Right atrium auricular region (tissue), 2 donors: ENCODE results near the gene CYTH1. TPM values are rescaled to one million over a fixed set of nuclear protein-coding genes. Genes with fewer than 3 reads are reported as not detected.
A peak's percentile ranks its signal among the peaks of the same experiment; 100 is the strongest.

ENCODE experiments used
- DNase-seq: peaks from one replicate; pipeline ENCODE4 v3.0.0-alpha.2; 2019; ENCODE audit warnings: low spot score
- H3K27ac ChIP-seq, 2 donors: fragments of 200-600 bp; sonication (generic); 1 replicate in 1 of 2; 2 replicates in 1 of 2; pipeline ENCODE4 v1.5.1; 2016 to 2019
- H3K27me3 ChIP-seq, 2 donors: fragments of 200-600 bp; sonication (generic); one replicate each; pipeline versions ENCODE4 v1.5.1 to v1.6.0; 2017 to 2019
- H3K36me3 ChIP-seq: fragments of 200-600 bp; sonication (generic); one replicate; pipeline ENCODE4 v1.5.1; 2016
- H3K4me1 ChIP-seq, 2 donors: fragments of 200-600 bp; sonication (generic); one replicate each; pipeline versions ENCODE4 v1.5.1 to v1.6.0; 2017 to 2019
- H3K4me3 ChIP-seq, 2 donors: fragments of 200-600 bp; sonication (generic); 1 replicate in 1 of 2; 2 replicates in 1 of 2; pipeline ENCODE4 v1.5.1; 2017 to 2019; ENCODE audit warnings: mild to moderate bottlenecking in 1 of 2, moderate library complexity in 1 of 2
- H3K9me3 ChIP-seq, 2 donors: fragments of 200-600 bp; sonication (generic); one replicate each; pipeline ENCODE4 v1.5.1; 2019
- total RNA-seq, 2 donors: library from RNA; depleted of rRNA; stranded (reverse); fragments of >200 nt; gene quantifications; one replicate each; pipeline ENCODE4 v1.1.0, GENCODE V29; 2016
- TF ChIP-seq, protein P1 (sequence below), 2 donors: fragments of 200-600 bp; sonication (generic); IDR thresholded peaks; one replicate each; pipeline ENCODE4 v1.5.1; 2019; ENCODE audit warnings: antibody characterized with exemption in 2 of 2

Gene CYTH1
- total RNA-seq, 2 donors from 2014 or later: 23.8 to 31.0 TPM

DNA sequence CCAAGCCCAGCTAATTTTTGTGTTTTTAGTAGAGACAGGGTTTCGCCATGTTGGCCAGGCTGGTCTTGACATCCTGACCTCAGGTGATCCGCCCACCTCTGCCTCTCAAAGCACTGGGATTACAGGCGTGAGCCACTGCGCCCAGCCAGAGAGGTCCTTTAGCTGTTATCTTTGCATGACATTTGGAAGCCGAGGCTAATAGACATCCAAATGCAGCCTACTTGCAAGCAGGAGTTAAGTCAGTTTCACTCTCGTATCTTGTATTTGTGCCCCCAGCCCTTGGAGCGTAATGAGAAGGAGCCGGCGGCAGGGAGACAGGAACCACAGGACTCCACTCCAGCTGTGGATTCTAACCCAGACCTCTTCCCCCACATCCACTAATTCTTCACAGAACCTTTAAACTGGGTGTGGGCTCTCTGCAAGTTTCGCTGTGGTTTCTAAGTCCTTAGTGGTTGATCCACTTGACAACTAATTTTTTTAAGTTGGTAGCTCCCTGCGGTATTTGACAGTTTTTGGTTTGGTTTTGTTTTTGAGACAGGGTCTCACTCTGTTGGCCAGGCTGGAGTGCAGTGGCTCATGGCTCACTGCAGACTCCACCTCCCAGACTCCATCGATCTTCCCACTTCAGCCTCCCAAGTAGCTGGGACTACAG lies 3.1 kb upstream of the CYTH1 start:
- Histone ChIP-seq H3K4me1 (peaks cover 0 to 30% of the 10 kb centered on the region in 2 donors), H3K36me3 (no peaks in the 10 kb centered on the region), H3K27ac (no peak overlapping the region), H3K4me3 (no peak overlapping the region), H3K9me3 (no peaks in the 10 kb centered on the region), H3K27me3 (no peaks in the 10 kb centered on the region)
- TF ChIP-seq, protein P1, sequence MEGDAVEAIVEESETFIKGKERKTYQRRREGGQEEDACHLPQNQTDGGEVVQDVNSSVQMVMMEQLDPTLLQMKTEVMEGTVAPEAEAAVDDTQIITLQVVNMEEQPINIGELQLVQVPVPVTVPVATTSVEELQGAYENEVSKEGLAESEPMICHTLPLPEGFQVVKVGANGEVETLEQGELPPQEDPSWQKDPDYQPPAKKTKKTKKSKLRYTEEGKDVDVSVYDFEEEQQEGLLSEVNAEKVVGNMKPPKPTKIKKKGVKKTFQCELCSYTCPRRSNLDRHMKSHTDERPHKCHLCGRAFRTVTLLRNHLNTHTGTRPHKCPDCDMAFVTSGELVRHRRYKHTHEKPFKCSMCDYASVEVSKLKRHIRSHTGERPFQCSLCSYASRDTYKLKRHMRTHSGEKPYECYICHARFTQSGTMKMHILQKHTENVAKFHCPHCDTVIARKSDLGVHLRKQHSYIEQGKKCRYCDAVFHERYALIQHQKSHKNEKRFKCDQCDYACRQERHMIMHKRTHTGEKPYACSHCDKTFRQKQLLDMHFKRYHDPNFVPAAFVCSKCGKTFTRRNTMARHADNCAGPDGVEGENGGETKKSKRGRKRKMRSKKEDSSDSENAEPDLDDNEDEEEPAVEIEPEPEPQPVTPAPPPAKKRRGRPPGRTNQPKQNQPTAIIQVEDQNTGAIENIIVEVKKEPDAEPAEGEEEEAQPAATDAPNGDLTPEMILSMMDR (IDR thresholded peaks at IDR 0.05): no peak
- no peak for DNase-seq

DNA sequence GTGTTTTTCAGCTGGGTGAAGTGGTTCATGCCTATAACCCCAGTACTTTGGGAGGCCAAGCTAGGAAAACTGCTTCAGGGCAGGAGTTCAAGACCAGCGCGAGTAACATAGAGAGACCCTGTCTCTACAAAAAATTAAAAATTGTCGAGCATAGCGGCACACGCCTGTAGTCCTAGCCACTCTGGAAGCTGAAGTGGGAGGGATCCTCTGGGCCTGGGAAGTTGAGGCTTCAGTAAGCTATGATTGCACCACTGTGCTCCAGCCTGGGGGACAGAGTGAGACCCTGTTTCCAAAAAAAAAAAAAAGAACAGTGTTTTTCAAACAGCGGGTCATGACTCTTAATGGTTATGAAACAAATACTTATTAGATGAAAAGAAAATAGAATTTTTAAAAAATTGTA lies 2.3 kb upstream of the CYTH1 start:
- Histone ChIP-seq H3K27ac (no peak overlapping the region), H3K4me3 (no peak overlapping the region), H3K4me1 (peaks cover 0 to 29% of the 10 kb centered on the region in 2 donors), H3K36me3 (no peaks in the 10 kb centered on the region), H3K27me3 (no peaks in the 10 kb centered on the region), H3K9me3 (no peaks in the 10 kb centered on the region)
- DNase-seq: no peak
- TF ChIP-seq, protein P1 (IDR thresholded peaks at IDR 0.05): no peak

DNA sequence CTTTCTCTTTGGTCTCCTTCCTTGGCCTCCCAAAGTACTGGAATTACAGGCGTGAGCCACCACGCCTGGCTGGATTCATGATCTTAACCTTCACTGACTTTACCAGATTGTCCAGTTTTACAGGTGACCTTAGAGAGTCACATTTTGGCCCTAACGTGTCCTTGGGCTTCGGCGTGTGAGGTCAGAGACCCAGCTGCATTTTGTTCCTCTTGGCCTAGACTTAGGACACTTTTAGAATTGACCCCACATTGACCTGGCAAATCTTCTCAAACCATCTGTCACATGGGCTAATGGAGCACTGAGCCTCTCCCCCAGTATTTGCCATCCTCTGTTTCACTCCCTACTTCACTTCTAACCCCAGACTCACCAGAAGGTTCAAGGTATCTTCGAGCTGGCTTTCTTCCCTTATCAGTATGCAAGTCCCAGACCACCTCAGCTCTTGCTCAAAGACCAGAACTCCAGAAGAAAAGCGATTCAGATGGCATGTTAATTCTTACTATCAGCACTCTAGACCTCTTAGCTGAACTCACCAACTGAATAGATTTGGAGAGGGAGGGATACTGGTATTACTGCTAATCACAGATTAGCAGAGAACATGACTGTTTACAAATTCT lies 1.7 kb upstream of the CYTH1 start:
- no peaks in the 10 kb centered on the region for H3K9me3 ChIP-seq
- peaks cover 0 to 26% of the 10 kb centered on the region in 2 donors for H3K4me1 ChIP-seq
- H3K36me3 ChIP-seq: no peaks in the 10 kb centered on the region
- DNase-seq: no peak
- TF ChIP-seq, protein P1 (IDR thresholded peaks at IDR 0.05): no peak
- H3K27me3 ChIP-seq: no peaks in the 10 kb centered on the region
- no peak overlapping the region for H3K4me3 ChIP-seq
- peak overlapping the region in 1 of 2 donors; percentile 92 for H3K27ac ChIP-seq

DNA sequence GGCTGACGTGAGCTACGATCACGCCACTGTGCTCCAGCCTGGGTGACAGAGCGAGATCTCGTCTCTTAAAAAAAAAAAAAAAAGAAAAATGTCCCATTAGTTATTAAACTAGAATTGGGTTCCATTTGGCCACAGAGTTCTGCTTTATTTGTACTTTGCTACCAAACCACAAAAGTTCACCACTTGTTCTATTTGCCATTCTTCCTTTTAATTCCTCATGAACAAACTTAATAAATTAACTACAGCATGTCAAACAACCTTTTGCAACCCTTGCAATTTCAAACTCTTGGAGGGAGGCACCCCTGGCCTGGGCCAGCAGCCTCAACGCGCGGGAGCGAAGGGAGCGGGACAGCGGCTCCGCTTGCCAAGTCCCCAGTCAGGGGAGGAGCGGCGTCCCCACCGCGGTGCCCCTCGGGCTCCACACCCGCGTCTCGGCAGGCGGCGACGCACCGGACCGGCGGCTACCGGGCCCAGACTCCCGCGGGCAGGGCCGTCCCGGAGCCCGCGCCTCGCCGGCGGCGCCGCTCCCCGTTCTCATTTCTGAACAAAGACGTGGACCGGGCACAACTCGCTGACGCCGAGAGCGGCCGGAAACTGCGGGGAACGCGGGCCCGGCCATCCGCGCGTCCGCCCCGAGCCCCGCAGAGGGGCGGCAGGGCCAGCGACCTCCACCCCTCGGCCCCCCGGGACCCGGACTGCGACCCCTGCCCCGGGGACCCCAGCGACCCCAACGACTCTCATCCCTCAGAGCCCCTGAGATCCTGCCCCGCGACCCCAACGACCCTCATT lies 775 bp downstream of the CYTH1 start:
- H3K27ac ChIP-seq: peak overlapping the region; percentile 96 to 97
- TF ChIP-seq, protein P1 (IDR thresholded peaks at IDR 0.05): no peak
- H3K4me1 ChIP-seq: peaks cover 0 to 27% of the 10 kb centered on the region in 2 donors
- no peaks in the 10 kb centered on the region for H3K9me3 ChIP-seq
- no peak for DNase-seq
- no peaks in the 10 kb centered on the region for H3K36me3 ChIP-seq
- H3K27me3 ChIP-seq: no peaks in the 10 kb centered on the region
- peak overlapping the region; percentile 95 to 100 for H3K4me3 ChIP-seq

DNA sequence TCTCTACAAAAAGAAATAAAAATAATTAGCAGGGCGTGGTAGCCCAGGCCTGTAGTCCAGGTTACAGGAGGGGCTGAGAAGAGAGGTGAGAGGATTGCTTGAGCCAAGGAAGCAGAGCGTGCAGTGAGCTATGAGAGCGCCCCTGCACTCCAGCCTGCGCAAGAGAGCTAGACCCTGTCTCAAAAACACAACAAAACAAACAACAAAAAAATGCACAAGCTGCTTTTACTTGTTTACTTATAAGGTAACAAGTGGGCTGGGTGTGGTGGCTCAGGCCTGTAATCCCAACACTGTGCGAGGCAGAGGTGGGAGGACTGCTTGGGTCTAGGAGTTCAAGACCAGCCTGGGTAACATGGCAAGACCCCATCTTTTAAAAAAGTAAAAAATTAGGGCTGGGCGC lies 1.7 kb downstream of the CYTH1 start:
- H3K9me3 ChIP-seq: no peaks in the 10 kb centered on the region
- peak overlapping the region; percentile 96 to 97 for H3K27ac ChIP-seq
- no peaks in the 10 kb centered on the region for H3K27me3 ChIP-seq
- no peak for DNase-seq
- H3K36me3 ChIP-seq: no peaks in the 10 kb centered on the region
- TF ChIP-seq, protein P1 (IDR thresholded peaks at IDR 0.05): no peak
- peak overlapping the region in 1 of 2 donors; percentile 100 for H3K4me3 ChIP-seq
- peaks cover 0 to 33% of the 10 kb centered on the region in 2 donors for H3K4me1 ChIP-seq
